HK-2 (cell line): ENCODE results near the gene RNASE4.

Experiments used
- DNase-seq: peaks from one replicate; pipeline ENCODE4 v3.0.0-alpha.2; 2018; ENCODE audit not compliant: unreplicated experiment

The RNASE4 gene

GRCh38 chr14:20675669-20676068, 8.7 kb upstream of the RNASE4 start:
- DNase-seq, result no peak

- DNase-seq, result no peak
These were observed 8.3 kb upstream of the RNASE4 start for GRCh38 chr14:20676072-20676471.

- DNase-seq, result no peak
These were observed 4.5 kb upstream of the RNASE4 start for GRCh38 chr14:20679907-20680306.

- no peak for DNase-seq
These were observed 4.0 kb upstream of the RNASE4 start for GRCh38 chr14:20680363-20680762.

- no peak for DNase-seq
These were observed 3.5 kb upstream of the RNASE4 start for GRCh38 chr14:20680843-20681347.

- peak; percentile 90 for DNase-seq
These were observed 2.8 kb upstream of the RNASE4 start for GRCh38 chr14:20681348-20682126.

- DNase-seq, result no peak
These were observed 2.3 kb upstream of the RNASE4 start for GRCh38 chr14:20682127-20682434.

- peak; percentile 85 for DNase-seq
These were observed 1.8 kb upstream of the RNASE4 start for GRCh38 chr14:20682435-20683124.

GRCh38 chr14:20683125-20683890, 1.1 kb upstream of the RNASE4 start:
- peak; percentile 90 for DNase-seq

- DNase-seq, result no peak
These were observed 499 bp downstream of the RNASE4 start for GRCh38 chr14:20684662-20685456.

- DNase-seq, result no peak
These were observed 2.2 kb downstream of the RNASE4 start for GRCh38 chr14:20686386-20687143.

- DNase-seq, result no peak
These were observed 3.2 kb downstream of the RNASE4 start for GRCh38 chr14:20687362-20688166.

GRCh38 chr14:20688167-20688839, 3.9 kb downstream of the RNASE4 start, which contains the start of gene ANG:
TSS of gene ANG (plus strand) at chr14:20688764. CDS start at chr14:20693565, 4,801 bp downstream.
- no peak for DNase-seq

GRCh38 chr14:20690848-20691640, 6.7 kb downstream of the RNASE4 start:
- DNase-seq, result no peak

- DNase-seq, result no peak
These were observed 7.9 kb downstream of the RNASE4 start for GRCh38 chr14:20692116-20692751.

GRCh38 chr14:20696764-20697163, 12.4 kb downstream of the RNASE4 start:
- DNase-seq, result no peak

- DNase-seq, result peak; percentile 49
These were observed 13.1 kb downstream of the RNASE4 start for GRCh38 chr14:20697273-20698017.

GRCh38 chr14:20698018-20698329, 13.6 kb downstream of the RNASE4 start:
- DNase-seq, result no peak
